ENCODE results near the gene TTC23.

TTC23 gene

GRCh38 chr15:99165020-99165790 lies 84.2 kb downstream of the TTC23 start:
- DNase-seq (ENCODE audit: low spot score): no peak

- DNase-seq (ENCODE audit: low spot score): no peak
Measured at GRCh38 chr15:99164119-99164518, 85.3 kb downstream of the TTC23 start.

GRCh38 chr15:99163271-99164062 lies 85.9 kb downstream of the TTC23 start:
- no peak for DNase-seq (ENCODE audit: low spot score)

- DNase-seq (ENCODE audit: low spot score): no peak
Measured at GRCh38 chr15:99158626-99159412, 90.6 kb downstream of the TTC23 start.

- DNase-seq (ENCODE audit: low spot score): no peak
Measured at GRCh38 chr15:99157456-99157855, 91.9 kb downstream of the TTC23 start.

- DNase-seq (ENCODE audit: low spot score): no peak
Measured at GRCh38 chr15:99155961-99156443, 93.4 kb downstream of the TTC23 start.

- no peak for DNase-seq (ENCODE audit: low spot score)
Measured at GRCh38 chr15:99154271-99154670, 95.1 kb downstream of the TTC23 start.

GRCh38 chr15:99153026-99153535 lies 96.3 kb downstream of the TTC23 start:
- no peak for DNase-seq (ENCODE audit: low spot score)

GRCh38 chr15:99151156-99151555 lies 98.2 kb downstream of the TTC23 start:
- DNase-seq (ENCODE audit: low spot score): no peak

GRCh38 chr15:99149366-99149765 lies 100.0 kb downstream of the TTC23 start:
- DNase-seq (ENCODE audit: low spot score): no peak

GRCh38 chr15:99148851-99149276 lies 100.5 kb downstream of the TTC23 start:
- no peak for DNase-seq (ENCODE audit: low spot score)

GRCh38 chr15:99146661-99147060 lies 102.7 kb downstream of the TTC23 start:
- DNase-seq (ENCODE audit: low spot score): no peak

GRCh38 chr15:99145778-99146177 lies 103.6 kb downstream of the TTC23 start:
- no peak for DNase-seq (ENCODE audit: low spot score)

- no peak for DNase-seq (ENCODE audit: low spot score)
Measured at GRCh38 chr15:99145005-99145404, 104.4 kb downstream of the TTC23 start.

GRCh38 chr15:99143655-99144610 lies 105.4 kb downstream of the TTC23 start:
- no peak for DNase-seq (ENCODE audit: low spot score)

- DNase-seq (ENCODE audit: low spot score): no peak
Measured at GRCh38 chr15:99143242-99143641, 106.1 kb downstream of the TTC23 start.

- no peak for DNase-seq (ENCODE audit: low spot score)
Measured at GRCh38 chr15:99142562-99142961, 106.8 kb downstream of the TTC23 start.

GRCh38 chr15:99141943-99142342 lies 107.4 kb downstream of the TTC23 start:
- no peak for DNase-seq (ENCODE audit: low spot score)

- no peak for DNase-seq (ENCODE audit: low spot score)
Measured at GRCh38 chr15:99140590-99140989, 108.8 kb downstream of the TTC23 start.

- DNase-seq (ENCODE audit: low spot score): no peak
Measured at GRCh38 chr15:99139276-99139675, 110.1 kb downstream of the TTC23 start.

GRCh38 chr15:99138491-99138982 lies 110.8 kb downstream of the TTC23 start:
- DNase-seq (ENCODE audit: low spot score): no peak
